Right lobe of liver (tissue), 4 donors: Measurements from ENCODE around the gene KCTD6.

Experiments
- CTCF ChIP-seq, 4 donors: fragments of 200-600 bp in 3 of 4; fragments of 450-650 bp in 1 of 4; IDR thresholded peaks; one replicate each; pipeline versions ENCODE4 v1.5.1 to v1.8.0; 2016 to 2022; ENCODE audit warnings: antibody characterized with exemption in 4 of 4, mild to moderate bottlenecking in 2 of 4
- POLR2A ChIP-seq: fragments of 450-650 bp; IDR thresholded peaks from one replicate; pipeline ENCODE4 v1.6.1; 2017; ENCODE audit warnings: antibody characterized with exemption, mild to moderate bottlenecking
- donor health status: DM: no; HTN: no; CAD: no.
- donor health status: DM: no; HTN: no; CAD: no.
- donor health status: DM: no; HTN: yes; CAD: no.

- TF ChIP-seq CTCF (IDR thresholded peaks at IDR 0.05) (no peak), POLR2A (no peak)
These were observed 21.4 kb upstream of the KCTD6 start for GRCh38 chr3:58470363-58471024.
